ENCODE measurements around the gene STIM1. TPM values are rescaled to one million over a fixed set of nuclear protein-coding genes. Genes with fewer than 3 reads are reported as not detected.

Gene STIM1
- total RNA-seq, 1 experiment from 2014 or later: 15.2 TPM

- Mint-ChIP-seq H3K4me1 (no peaks in the 10 kb centered on the region), H3K4me3 (no peak overlapping the region), H3K36me3 (ENCODE audit: insufficient read depth in 1 of 3, low read depth in 3 of 3) (peaks cover 28 to 82% (median 75%) of the 10 kb centered on the region in 3 experiments), H3K9me3 (no peaks in the 10 kb centered on the region), H3K27me3 (ENCODE audit: low read depth) (no peaks in the 10 kb centered on the region), H3K27ac (no peak overlapping the region)
- no peak overlapping the region for H2BK120ac ChIP-seq (ENCODE audit: low read depth, low read length, poor library complexity, severe bottlenecking)
- H4K91ac ChIP-seq (ENCODE audit: insufficient read length, low read depth, low read length): no peak overlapping the region
- H3K18ac ChIP-seq (ENCODE audit: insufficient read length, low read depth, low read length): no peak overlapping the region
- no peak overlapping the region for H3K23ac ChIP-seq (ENCODE audit: insufficient read length, low read depth, low read length)
- H3T11ph ChIP-seq (ENCODE audit: low read length): no peak overlapping the region
- no peak overlapping the region for H2BK12ac ChIP-seq (ENCODE audit: insufficient read length, low read depth, low read length)
- no peaks in the 10 kb centered on the region for H3K79me2 ChIP-seq (ENCODE audit: insufficient read depth, low read length)
- H2BK20ac ChIP-seq (ENCODE audit: low read depth, low read length, poor library complexity, severe bottlenecking): no peak overlapping the region
- no peaks in the 10 kb centered on the region for H3K23me2 ChIP-seq (ENCODE audit: insufficient read length, low read depth, low read length, poor library complexity, severe bottlenecking)
- no peak overlapping the region for H2BK5ac ChIP-seq (ENCODE audit: insufficient read length, low read length)
- H3K14ac ChIP-seq (ENCODE audit: insufficient read depth, low read length): no peak overlapping the region
- no peak overlapping the region for H4K5ac ChIP-seq (ENCODE audit: insufficient read length, low read depth, low read length)
- H3K4me2 ChIP-seq (ENCODE audit: insufficient read depth, insufficient read length, low read length): no peak overlapping the region
- H2AFZ ChIP-seq (ENCODE audit: low read length): no peak overlapping the region
- H4K8ac ChIP-seq (replicated peaks; ENCODE audit: insufficient read length, low read depth, low read length): no peak overlapping the region
- DNase-seq: no peak
- no peak overlapping the region for H3K4ac ChIP-seq (ENCODE audit: low read depth, low read length)
- H2BK15ac ChIP-seq (ENCODE audit: low read depth, low read length): no peak overlapping the region
- TF ChIP-seq, protein P1, sequence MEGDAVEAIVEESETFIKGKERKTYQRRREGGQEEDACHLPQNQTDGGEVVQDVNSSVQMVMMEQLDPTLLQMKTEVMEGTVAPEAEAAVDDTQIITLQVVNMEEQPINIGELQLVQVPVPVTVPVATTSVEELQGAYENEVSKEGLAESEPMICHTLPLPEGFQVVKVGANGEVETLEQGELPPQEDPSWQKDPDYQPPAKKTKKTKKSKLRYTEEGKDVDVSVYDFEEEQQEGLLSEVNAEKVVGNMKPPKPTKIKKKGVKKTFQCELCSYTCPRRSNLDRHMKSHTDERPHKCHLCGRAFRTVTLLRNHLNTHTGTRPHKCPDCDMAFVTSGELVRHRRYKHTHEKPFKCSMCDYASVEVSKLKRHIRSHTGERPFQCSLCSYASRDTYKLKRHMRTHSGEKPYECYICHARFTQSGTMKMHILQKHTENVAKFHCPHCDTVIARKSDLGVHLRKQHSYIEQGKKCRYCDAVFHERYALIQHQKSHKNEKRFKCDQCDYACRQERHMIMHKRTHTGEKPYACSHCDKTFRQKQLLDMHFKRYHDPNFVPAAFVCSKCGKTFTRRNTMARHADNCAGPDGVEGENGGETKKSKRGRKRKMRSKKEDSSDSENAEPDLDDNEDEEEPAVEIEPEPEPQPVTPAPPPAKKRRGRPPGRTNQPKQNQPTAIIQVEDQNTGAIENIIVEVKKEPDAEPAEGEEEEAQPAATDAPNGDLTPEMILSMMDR (conservative IDR thresholded peaks at IDR 0.05): no peak
- no peaks in the 10 kb centered on the region for H3K4me1 ChIP-seq (ENCODE audit: insufficient read depth, low read length)
- no peaks in the 10 kb centered on the region for H4K20me1 ChIP-seq (ENCODE audit: control insufficient read depth, insufficient read depth, insufficient read length)
- no peaks in the 10 kb centered on the region for H3K9me3 ChIP-seq (ENCODE audit: control insufficient read depth, low read depth, low read length)
- H3K79me1 ChIP-seq (ENCODE audit: insufficient read depth, low read depth, low read length, poor library complexity, severe bottlenecking): no peaks in the 10 kb centered on the region
- H3K27me3 ChIP-seq (ENCODE audit: insufficient read depth, low read length): no peaks in the 10 kb centered on the region
- H2AK5ac ChIP-seq (ENCODE audit: insufficient read length, low read length): no peak overlapping the region
- no peak overlapping the region for H3K56ac ChIP-seq (ENCODE audit: insufficient read length, low read depth, low read length)
- H3K9ac ChIP-seq (ENCODE audit: extremely low read depth, insufficient read length, low read length): no peak overlapping the region
- no CpG with 5 or more reads among the region's 6 CpGs for WGBS (ENCODE audit: extremely low coverage, insufficient read length, low lambda C conversion rate)
- no peak overlapping the region for H3K27ac ChIP-seq (ENCODE audit: insufficient read length, low read depth, low read length)
Observed at GRCh38 chr11:4125141-4125540, 269.7 kb downstream of the STIM1 start.

All from H9 (cell line).